Caco-2 (cell line): ENCODE results near the gene PACS2. TPM values are rescaled to one million over a fixed set of nuclear protein-coding genes. Genes with fewer than 3 reads are reported as not detected.

Source experiments
- Bru-seq: library from RNA; stranded (reverse); fragments of 400-500 nt; gene quantifications from one replicate; lab custom pipeline; 2021; lab: Mats Ljungman, UMichigan
- BruChase-seq, 2 experiments: library from RNA; stranded (reverse); fragments of 400-500 nt; gene quantifications; one replicate each; lab custom pipeline; 2021; lab: Mats Ljungman, UMichigan
- BruUV-seq: library from RNA; stranded (reverse); fragments of 400-500 nt; replicated peaks from 2 replicates; lab custom pipeline; 2021; lab: Mats Ljungman, UMichigan
- CTCF ChIA-PET: fragments of 300-600 bp; sonication (Branson Sonifier 250); formaldehyde crosslinking; loops from one replicate; lab custom pipeline; 2022; ENCODE audit warnings: antibody characterized with exemption; lab: Charles Lee
- POLR2A ChIA-PET: fragments of 300-600 bp; sonication (Branson Sonifier 250); formaldehyde crosslinking; loops from one replicate; lab custom pipeline; 2022; ENCODE audit warnings: antibody characterized with exemption; lab: Charles Lee
- DNase-seq, 2 experiments: peaks; one replicate each; pipeline versions ENCODE4 v3.0.0 to v3.0.0-alpha.2; 2020 to 2022
- H3K27me3 ChIP-seq: replicated peaks from 2 replicates; pipeline ENCODE4 v1.6.0; 2011; ENCODE audit warnings: low read length; ENCODE audit not compliant: control insufficient read depth, insufficient read depth
- H3K36me3 ChIP-seq: 2 replicates; pipeline ENCODE4 v1.5.1; 2011; ENCODE audit warnings: low read length; ENCODE audit not compliant: control insufficient read depth, insufficient read depth
- H3K4me1 ChIP-seq: fragments of 250-450 bp; sonication (Bioruptor Pico); 2 replicates; pipeline ENCODE4 v1.5.1; 2020; ENCODE audit warnings: mild to moderate bottlenecking
- H3K4me3 ChIP-seq: 2 replicates; pipeline ENCODE4 v1.5.1; 2011; ENCODE audit warnings: low read depth, mild to moderate bottlenecking, control low read depth, low read length
- H3K9me3 ChIP-seq: fragments of 250-450 bp; sonication (Bioruptor Pico); 2 replicates; pipeline ENCODE4 v1.5.1; 2020; ENCODE audit warnings: mild to moderate bottlenecking, moderate library complexity
- H3K27ac Mint-ChIP-seq: one replicate; pipeline ENCODE4 v1.8.0; 2022; ENCODE audit warnings: mixed read lengths; ENCODE audit not compliant: unreplicated experiment
- H3K27me3 Mint-ChIP-seq: one replicate; pipeline ENCODE4 v1.8.0; 2022; ENCODE audit warnings: mixed read lengths; ENCODE audit not compliant: insufficient read depth, unreplicated experiment
- H3K36me3 Mint-ChIP-seq: one replicate; pipeline ENCODE4 v1.8.0; 2022; ENCODE audit warnings: mild to moderate bottlenecking, mixed read lengths; ENCODE audit not compliant: insufficient read depth, unreplicated experiment
- H3K4me1 Mint-ChIP-seq: one replicate; pipeline ENCODE4 v1.8.0; 2022; ENCODE audit warnings: low read depth, mixed read lengths; ENCODE audit not compliant: unreplicated experiment
- H3K4me3 Mint-ChIP-seq: one replicate; pipeline ENCODE4 v1.8.0; 2022; ENCODE audit warnings: mild to moderate bottlenecking, moderate library complexity, mixed read lengths; ENCODE audit not compliant: unreplicated experiment
- H3K9me3 Mint-ChIP-seq: one replicate; pipeline ENCODE4 v1.8.0; 2022; ENCODE audit warnings: mixed read lengths; ENCODE audit not compliant: unreplicated experiment
- intact Hi-C: fragments of 100-400 bp; cut with micrococcal nuclease; formaldehyde crosslinking; loops from one replicate; pipeline ENCODE4 v1.10.0; 2022; ENCODE audit not compliant: unreplicated experiment
- long read RNA-seq: library from polyadenylated mRNA; stranded (forward); transcript quantifications from one replicate; pipeline ENCODE4 v2.0.0, GENCODE V29; 2022
- total RNA-seq: library from RNA; stranded (reverse); gene quantifications from 2 replicates; pipeline ENCODE4 v1.2.3, GENCODE V29; 2022
- TF ChIP-seq, protein P1 (sequence below), 2 experiments: fragments of 200-600 bp in 1 of 2; IDR thresholded peaks; 1 replicate in 1 of 2; 2 replicates in 1 of 2; pipeline versions ENCODE4 v1.5.1 to v1.8.0; 2011 to 2022; ENCODE audit warnings: antibody characterized with exemption in 1 of 2, control low read depth in 1 of 2, inconsistent platforms in 1 of 2, low read depth in 1 of 2, low read length in 1 of 2, mild to moderate bottlenecking in 1 of 2, moderate library complexity in 1 of 2; ENCODE audit not compliant: insufficient read depth in 1 of 2, severe bottlenecking in 1 of 2, unreplicated experiment in 1 of 2

PACS2 gene
- 58.1 and 60.0 TPM in 2 replicates for total RNA-seq
- Bru-seq, nascent RNA = percentile 52 among the genes with signal in this experiment
- percentile 58 among the genes with signal in this experiment for BruChase-seq, experiment 1, labeled RNA remaining after a 2-hour chase
- BruChase-seq, experiment 2, labeled RNA remaining after a 6-hour chase = percentile 65 among the genes with signal in this experiment
- long read RNA-seq, transcript PACS2-201 (24 exons, 3,708 nt) = major isoform, 15 of 40 reads
- long read RNA-seq, partial matches to known transcripts = 11 of 40 reads
- long read RNA-seq, other reads (novel, unspliced or antisense) = 14 of 40 reads

DNA sequence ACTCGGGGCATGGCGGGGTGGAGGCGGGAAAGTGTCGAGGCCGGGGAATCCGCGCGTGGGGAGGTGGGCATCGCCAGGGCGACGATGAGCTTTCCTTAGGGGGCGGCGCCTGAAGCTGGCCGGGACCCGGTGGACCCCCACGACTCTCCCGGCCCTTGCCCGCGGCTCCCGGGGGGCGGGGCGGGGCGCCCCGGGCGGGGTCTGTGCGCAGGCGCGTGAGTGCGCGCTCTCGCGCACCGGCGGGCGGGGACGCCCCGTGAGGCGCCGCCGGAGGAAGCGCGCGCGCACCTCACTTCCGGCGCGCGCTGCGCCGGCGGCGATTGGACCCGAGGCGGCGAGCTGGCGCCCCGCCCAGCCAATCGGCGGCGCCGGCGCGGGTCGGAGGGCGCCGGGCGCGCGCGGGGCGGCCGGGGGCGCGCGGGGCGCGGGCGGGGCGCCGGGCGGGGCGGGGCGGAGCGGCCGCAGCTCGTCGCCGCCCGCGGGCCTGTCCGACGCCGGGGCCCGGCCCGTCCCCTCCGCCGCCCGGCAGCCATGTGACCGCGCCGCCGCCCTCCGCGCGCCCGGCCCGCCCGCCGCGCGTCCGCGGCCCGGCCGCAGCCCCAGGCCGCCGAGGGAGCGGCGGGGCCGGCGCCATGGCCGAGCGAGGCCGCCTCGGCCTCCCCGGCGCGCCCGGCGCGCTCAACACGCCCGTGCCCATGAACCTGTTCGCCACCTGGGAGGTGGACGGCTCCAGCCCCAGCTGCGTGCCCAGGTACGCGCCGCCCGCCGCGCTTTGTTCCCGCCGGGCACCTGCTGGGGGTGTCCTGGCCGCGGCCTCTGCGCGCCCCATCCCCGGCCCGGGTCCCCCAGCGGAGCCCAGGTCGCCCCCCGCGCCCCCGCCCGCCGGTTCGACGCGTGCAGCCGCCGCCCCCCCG lies at the start of gene PACS2:
PACS2 (plus strand) TSS at position 462 of the 914 bp plus-strand sequence; CDS start at position 633, 171 bp downstream.
- H3K4me3 ChIP-seq = peak within 1 kb of the TSS; percentile 93
- Mint-ChIP-seq H3K27me3 (no peaks in the 10 kb centered on the region), H3K27ac (peak within 1 kb of the TSS; percentile 69), H3K4me3 (peak within 1 kb of the TSS; percentile 92), H3K4me1 (no peaks in the 10 kb centered on the region), H3K36me3 (peaks cover 8% of the 10 kb centered on the region), H3K9me3 (no peaks in the 10 kb centered on the region)
- H3K4me1 ChIP-seq = no peaks in the 10 kb centered on the region; the same call in 1 of the 2 replicates
- TF ChIP-seq, protein P1, sequence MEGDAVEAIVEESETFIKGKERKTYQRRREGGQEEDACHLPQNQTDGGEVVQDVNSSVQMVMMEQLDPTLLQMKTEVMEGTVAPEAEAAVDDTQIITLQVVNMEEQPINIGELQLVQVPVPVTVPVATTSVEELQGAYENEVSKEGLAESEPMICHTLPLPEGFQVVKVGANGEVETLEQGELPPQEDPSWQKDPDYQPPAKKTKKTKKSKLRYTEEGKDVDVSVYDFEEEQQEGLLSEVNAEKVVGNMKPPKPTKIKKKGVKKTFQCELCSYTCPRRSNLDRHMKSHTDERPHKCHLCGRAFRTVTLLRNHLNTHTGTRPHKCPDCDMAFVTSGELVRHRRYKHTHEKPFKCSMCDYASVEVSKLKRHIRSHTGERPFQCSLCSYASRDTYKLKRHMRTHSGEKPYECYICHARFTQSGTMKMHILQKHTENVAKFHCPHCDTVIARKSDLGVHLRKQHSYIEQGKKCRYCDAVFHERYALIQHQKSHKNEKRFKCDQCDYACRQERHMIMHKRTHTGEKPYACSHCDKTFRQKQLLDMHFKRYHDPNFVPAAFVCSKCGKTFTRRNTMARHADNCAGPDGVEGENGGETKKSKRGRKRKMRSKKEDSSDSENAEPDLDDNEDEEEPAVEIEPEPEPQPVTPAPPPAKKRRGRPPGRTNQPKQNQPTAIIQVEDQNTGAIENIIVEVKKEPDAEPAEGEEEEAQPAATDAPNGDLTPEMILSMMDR (IDR thresholded peaks at IDR 0.05; ENCODE audit: insufficient read depth in 1 of 2, low read depth in 1 of 2, low read length in 1 of 2, severe bottlenecking in 1 of 2, unreplicated experiment in 1 of 2) = no peak
- intact Hi-C loops = no loop called here
- H3K27me3 ChIP-seq = no peaks in the 10 kb centered on the region
- no peaks in the 10 kb centered on the region for H3K9me3 ChIP-seq
- DNase-seq = peak; percentile 51 to 85
- ChIA-PET CTCF (interaction anchor here (0.6 to 2.1 kb wide), 5 partner anchors 14 to 661 kb away, joined by 3 to 9 read pairs (median 5); partner anchors contain the start of gene BRF1), POLR2A (interaction anchor here (0.6 to 2.1 kb wide), 5 partner anchors 14 to 175 kb away, joined by 3 to 30 read pairs (median 3); partner anchors contain the start of genes BRF1 and BTBD6)
- no TSS peak for BruUV-seq
- no peaks in the 10 kb centered on the region for H3K36me3 ChIP-seq

DNA sequence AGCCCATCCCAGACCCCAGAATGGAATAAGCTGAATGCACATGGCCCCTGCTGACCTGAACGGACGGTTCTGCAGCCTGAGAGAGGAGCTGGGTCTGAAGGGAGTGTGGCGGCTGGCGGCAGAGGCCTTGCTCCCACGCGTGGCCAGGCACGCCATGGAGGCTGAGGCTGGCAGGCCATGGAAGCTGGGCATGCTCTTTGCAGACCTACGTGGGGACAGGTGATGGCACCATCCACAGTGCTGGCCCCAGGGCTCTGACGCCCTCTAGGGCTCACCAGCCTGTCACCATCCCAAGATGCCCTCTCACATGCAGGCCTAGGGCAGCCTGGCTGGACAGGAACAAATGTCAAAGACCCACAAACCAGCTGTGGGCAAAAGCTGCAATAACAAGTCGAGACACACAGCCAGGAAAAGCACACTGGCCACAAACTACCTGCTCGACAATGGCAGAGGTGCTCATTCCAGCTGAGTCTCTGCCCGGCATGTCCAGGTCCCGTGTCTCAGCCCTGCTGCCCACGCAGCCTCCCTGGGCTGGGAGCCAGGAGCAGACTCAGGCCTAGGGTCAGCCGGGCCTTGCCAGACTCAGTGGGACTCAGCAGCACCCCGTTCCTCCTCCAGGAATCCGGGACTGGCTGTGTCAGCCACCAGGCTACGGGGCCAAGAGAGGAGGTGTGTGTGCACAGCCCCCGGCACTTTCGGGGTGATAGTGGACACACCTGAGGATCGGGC lies 46.6 kb upstream of the PACS2 start:
- Mint-ChIP-seq H3K9me3 (no peaks in the 10 kb centered on the region), H3K4me3 (no peak overlapping the region), H3K4me1 (no peaks in the 10 kb centered on the region), H3K27me3 (no peaks in the 10 kb centered on the region), H3K27ac (no peak overlapping the region), H3K36me3 (peaks cover 11% of the 10 kb centered on the region)
- Histone ChIP-seq H3K9me3 (no peaks in the 10 kb centered on the region), H3K4me3 (no peak overlapping the region), H3K27me3 (no peaks in the 10 kb centered on the region), H3K4me1 (no peaks in the 10 kb centered on the region), H3K36me3 (no peaks in the 10 kb centered on the region)
- no peak for DNase-seq
- POLR2A ChIA-PET = no interaction called here
- TF ChIP-seq, protein P1 (IDR thresholded peaks at IDR 0.05; ENCODE audit: insufficient read depth in 1 of 2, low read depth in 1 of 2, low read length in 1 of 2, severe bottlenecking in 1 of 2, unreplicated experiment in 1 of 2) = no peak
- intact Hi-C loops = no loop called here
- CTCF ChIA-PET = interaction anchor here (0.6 kb wide), 1 partner anchor 28 kb away, joined by 3 read pairs; no protein-coding TSS in a partner anchor
- BruUV-seq = no TSS peak
